Mesenchymal stem cell (in vitro differentiated cells and primary cell): ENCODE data around the gene NDST1.

Experiments
- DNase-seq: peaks from one replicate; pipeline ENCODE4 v3.0.0-alpha.2; 2013
- H2AFZ ChIP-seq: one replicate; pipeline ENCODE4 v1.6.1; 2013; ENCODE audit warnings: low read depth, mild to moderate bottlenecking, control low read depth, inconsistent platforms, low read length, moderate library complexity
- H2AK5ac ChIP-seq: 2 replicates; pipeline ENCODE4 v1.6.1; 2013; ENCODE audit warnings: low read length, moderate library complexity, mild to moderate bottlenecking, inconsistent platforms; ENCODE audit not compliant: severe bottlenecking
- H2BK120ac ChIP-seq: one replicate; pipeline ENCODE4 v1.6.1; 2013; ENCODE audit warnings: low read depth, mild to moderate bottlenecking, inconsistent platforms, low read length, moderate library complexity
- H2BK12ac ChIP-seq, 2 experiments: one replicate each; pipeline ENCODE4 v1.6.1; 2013; ENCODE audit warnings: inconsistent platforms in 2 of 2, low read length in 2 of 2, mild to moderate bottlenecking in 2 of 2, moderate library complexity in 2 of 2, control low read depth in 1 of 2
- H2BK15ac ChIP-seq: one replicate; pipeline ENCODE4 v1.6.1; 2013; ENCODE audit warnings: mild to moderate bottlenecking, low read depth, inconsistent platforms; ENCODE audit not compliant: poor library complexity, severe bottlenecking
- H2BK5ac ChIP-seq: 2 replicates; pipeline ENCODE4 v1.6.1; 2013; ENCODE audit warnings: low read depth, mild to moderate bottlenecking, low read length, control low read depth, inconsistent platforms; ENCODE audit not compliant: poor library complexity, severe bottlenecking
- H3K14ac ChIP-seq, 2 experiments: one replicate each; pipeline ENCODE4 v1.6.1; 2013; ENCODE audit warnings: inconsistent platforms in 2 of 2, low read length in 2 of 2, control low read depth in 1 of 2, mild to moderate bottlenecking in 1 of 2, moderate library complexity in 1 of 2
- H3K18ac ChIP-seq, 2 experiments: one replicate each; pipeline ENCODE4 v1.6.1; 2013; ENCODE audit warnings: inconsistent platforms in 2 of 2, low read length in 2 of 2, control low read depth in 1 of 2, low read depth in 1 of 2, mild to moderate bottlenecking in 1 of 2
- H3K23ac ChIP-seq, 2 experiments: one replicate each; pipeline ENCODE4 v1.6.1; 2013; ENCODE audit warnings: inconsistent platforms in 2 of 2, low read length in 2 of 2, mild to moderate bottlenecking in 2 of 2, moderate library complexity in 2 of 2, control low read depth in 1 of 2
- H3K27ac ChIP-seq: 2 replicates; pipeline ENCODE4 v1.5.1; 2013; ENCODE audit warnings: mild to moderate bottlenecking, moderate library complexity, low read length, control low read depth, inconsistent platforms; ENCODE audit not compliant: poor library complexity, severe bottlenecking
- H3K27me3 ChIP-seq, 2 experiments: 2 replicates each; pipeline versions ENCODE4 v1.6.1 to v1.7.0; 2013; ENCODE audit warnings: low read length in 2 of 2, mild to moderate bottlenecking in 2 of 2, moderate library complexity in 2 of 2, control low read depth in 1 of 2, inconsistent platforms in 1 of 2; ENCODE audit not compliant: control insufficient read depth in 1 of 2, insufficient read depth in 1 of 2
- H3K36me3 ChIP-seq, 2 experiments: 2 replicates each; pipeline versions ENCODE4 v1.6.1 to v1.7.0; 2013; ENCODE audit warnings: low read length in 2 of 2, control low read depth in 1 of 2, inconsistent platforms in 1 of 2, low read depth in 1 of 2, mild to moderate bottlenecking in 1 of 2; ENCODE audit not compliant: insufficient read depth in 2 of 2, control insufficient read depth in 1 of 2
- H3K4ac ChIP-seq, 2 experiments: one replicate each; pipeline ENCODE4 v1.6.1; 2013; ENCODE audit warnings: inconsistent platforms in 2 of 2, low read length in 2 of 2, mild to moderate bottlenecking in 2 of 2, moderate library complexity in 2 of 2, control low read depth in 1 of 2, low read depth in 1 of 2
- H3K4me1 ChIP-seq: 2 replicates; pipeline ENCODE4 v1.6.1; 2013; ENCODE audit warnings: low read depth, low read length, control low read depth; ENCODE audit not compliant: control insufficient read depth, insufficient read depth
- H3K4me2 ChIP-seq: 2 replicates; pipeline ENCODE4 v1.6.1; 2013; ENCODE audit warnings: low read length, mild to moderate bottlenecking, inconsistent platforms; ENCODE audit not compliant: poor library complexity, severe bottlenecking
- H3K4me3 ChIP-seq, 2 experiments: 2 replicates each; pipeline versions ENCODE4 v1.5.1 to v1.7.0; 2013; ENCODE audit warnings: low read length in 2 of 2, mild to moderate bottlenecking in 2 of 2, control low read depth in 1 of 2, low read depth in 1 of 2; ENCODE audit not compliant: insufficient read depth in 1 of 2
- H3K79me1 ChIP-seq: replicated peaks from 2 replicates; pipeline ENCODE4 v1.6.1; 2013; ENCODE audit warnings: mild to moderate bottlenecking, control low read depth, low read length, inconsistent platforms; ENCODE audit not compliant: poor library complexity, severe bottlenecking
- H3K9ac ChIP-seq: 2 replicates; pipeline ENCODE4 v1.7.0; 2013; ENCODE audit warnings: mild to moderate bottlenecking, low read length, moderate library complexity
- H3K9me3 ChIP-seq: 2 replicates; pipeline ENCODE4 v1.7.0; 2013; ENCODE audit warnings: mild to moderate bottlenecking, low read length; ENCODE audit not compliant: control insufficient read depth
- H4K8ac ChIP-seq: one replicate; pipeline ENCODE4 v1.6.1; 2013; ENCODE audit warnings: inconsistent platforms, mild to moderate bottlenecking, low read length, moderate library complexity
- H4K91ac ChIP-seq: one replicate; pipeline ENCODE4 v1.6.1; 2013; ENCODE audit warnings: mild to moderate bottlenecking, low read length, inconsistent platforms
- WGBS: methylation state at CpG from one replicate; pipeline ENCODE4 v1.1.7; 2013; ENCODE audit warnings: mixed read lengths; 5-methylcytosine and 5-hydroxymethylcytosine counted together

Gene NDST1

GRCh38 chr5:150560401-150561191 is 52.7 kb downstream of the NDST1 start:
- Histone ChIP-seq H3K14ac (no peak overlapping the region), H3K18ac (no peak overlapping the region), H2BK120ac (no peak overlapping the region), H3K23ac (no peak overlapping the region), H2BK5ac (no peak overlapping the region), H4K91ac (no peak overlapping the region), H3K9ac (peak overlapping the region; percentile 7), H2AK5ac (peak overlapping the region; percentile 46), H3K9me3 (no peaks in the 10 kb centered on the region), H2AFZ (no peak overlapping the region), H4K8ac (no peak overlapping the region), H2BK12ac (peak overlapping the region in 1 of 2 experiments; percentile 21), H3K4me2 (no peak overlapping the region), H3K4me1 (peaks cover 20% of the 10 kb centered on the region), H3K4me3 (no peak overlapping the region), H2BK15ac (no peak overlapping the region), H3K27me3 (no peaks in the 10 kb centered on the region), H3K79me1 (peaks cover 5% of the 10 kb centered on the region), H3K27ac (no peak overlapping the region), H3K4ac (no peak overlapping the region), H3K36me3 (peaks cover 25 to 32% of the 10 kb centered on the region in 2 experiments)
- peak; percentile 86 for DNase-seq
- WGBS = 31% methylated on average over 8 of the region's 11 CpGs

DNA sequence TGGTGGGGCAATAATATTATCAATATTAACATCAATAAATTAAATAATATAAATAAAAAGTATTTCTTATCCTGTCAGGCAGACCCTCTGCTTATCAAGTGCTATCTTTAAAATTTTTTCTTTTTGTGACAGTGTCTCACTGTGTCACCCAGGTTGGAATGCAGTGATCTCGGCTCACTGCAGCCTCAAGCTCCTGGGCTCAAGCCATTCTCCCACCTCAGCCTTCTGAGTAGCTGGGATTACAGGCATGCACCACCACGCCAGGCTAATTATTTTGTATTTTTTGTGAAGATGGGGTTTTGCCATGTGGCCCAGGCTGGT is 53.2 kb downstream of the NDST1 start:
- H3K4me3 ChIP-seq = no peak overlapping the region
- 80% methylated on average over 1 of the region's 2 CpGs for WGBS
- no peak overlapping the region for H2AFZ ChIP-seq
- H2AK5ac ChIP-seq = no peak overlapping the region
- H3K27ac ChIP-seq = no peak overlapping the region
- H4K8ac ChIP-seq = no peak overlapping the region
- no peaks in the 10 kb centered on the region for H3K27me3 ChIP-seq
- no peak overlapping the region for H2BK5ac ChIP-seq
- H3K36me3 ChIP-seq = peaks cover 20 to 27% of the 10 kb centered on the region in 2 experiments
- no peak overlapping the region for H3K4me2 ChIP-seq
- peaks cover 20% of the 10 kb centered on the region for H3K4me1 ChIP-seq
- H3K18ac ChIP-seq = no peak overlapping the region
- H2BK12ac ChIP-seq = no peak overlapping the region
- DNase-seq = no peak
- H3K9me3 ChIP-seq = no peaks in the 10 kb centered on the region
- no peak overlapping the region for H3K23ac ChIP-seq
- H3K4ac ChIP-seq = no peak overlapping the region
- no peak overlapping the region for H3K9ac ChIP-seq
- no peak overlapping the region for H4K91ac ChIP-seq
- H2BK15ac ChIP-seq = no peak overlapping the region
- no peak overlapping the region for H2BK120ac ChIP-seq
- no peak overlapping the region for H3K14ac ChIP-seq
- peaks cover 5% of the 10 kb centered on the region for H3K79me1 ChIP-seq

- H2AK5ac ChIP-seq = peak overlapping the region; percentile 34
- H3K4ac ChIP-seq = no peak overlapping the region
- no peak overlapping the region for H2BK5ac ChIP-seq
Measured at GRCh38 chr5:150561571-150562275, 53.8 kb downstream of the NDST1 start.

GRCh38 chr5:150562832-150563231 is 54.9 kb downstream of the NDST1 start:
- Histone ChIP-seq H3K18ac (no peak overlapping the region), H4K91ac (no peak overlapping the region), H2BK12ac (no peak overlapping the region), H3K4me1 (peaks cover 13% of the 10 kb centered on the region), H3K4ac (no peak overlapping the region), H4K8ac (no peak overlapping the region), H3K27me3 (no peaks in the 10 kb centered on the region), H3K23ac (no peak overlapping the region), H3K4me3 (no peak overlapping the region), H2AK5ac (no peak overlapping the region), H3K4me2 (no peak overlapping the region), H2BK120ac (no peak overlapping the region), H3K36me3 (peaks cover 9 to 12% of the 10 kb centered on the region in 2 experiments), H2AFZ (no peak overlapping the region), H3K14ac (no peak overlapping the region), H2BK5ac (no peak overlapping the region), H3K9me3 (no peaks in the 10 kb centered on the region), H2BK15ac (no peak overlapping the region), H3K27ac (no peak overlapping the region), H3K9ac (no peak overlapping the region), H3K79me1 (peaks cover 1% of the 10 kb centered on the region)
- DNase-seq = peak; percentile 62
- WGBS = 52% methylated on average over 2 of the region's 2 CpGs

More at GRCh38 chr5:150561571-150562275, 53.8 kb downstream of the NDST1 start:
- no peak overlapping the region for H3K4me3 ChIP-seq
- no peaks in the 10 kb centered on the region for H3K27me3 ChIP-seq
- peaks cover 18 to 21% of the 10 kb centered on the region in 2 experiments for H3K36me3 ChIP-seq
- H3K4me2 ChIP-seq = no peak overlapping the region
- H4K91ac ChIP-seq = no peak overlapping the region
- H3K27ac ChIP-seq = no peak overlapping the region
- H2AFZ ChIP-seq = no peak overlapping the region
- 85% methylated on average over 1 of the region's 4 CpGs for WGBS
- no peak overlapping the region for H3K18ac ChIP-seq
- no peak overlapping the region for H3K23ac ChIP-seq
- H2BK120ac ChIP-seq = no peak overlapping the region
- H4K8ac ChIP-seq = no peak overlapping the region
- H3K9me3 ChIP-seq = no peaks in the 10 kb centered on the region
- no peak overlapping the region for H2BK12ac ChIP-seq
- H2BK15ac ChIP-seq = peak overlapping the region; percentile 0
- H3K9ac ChIP-seq = no peak overlapping the region
- H3K79me1 ChIP-seq = peaks cover 5% of the 10 kb centered on the region
- H3K14ac ChIP-seq = no peak overlapping the region
- H3K4me1 ChIP-seq = peaks cover 20% of the 10 kb centered on the region
- DNase-seq = no peak
